ENCODE results near the gene CTSH.

CTSH gene

GRCh38 chr15:78949461-78949860, 4.6 kb upstream of the CTSH start:
- TF ChIP-seq CTCF (IDR thresholded peaks at IDR 0.05; ENCODE audit: extremely low read depth, missing control alignments) = no peak
- no peak for DNase-seq (ENCODE audit: low spot score)

- no peak for TF ChIP-seq CTCF (IDR thresholded peaks at IDR 0.05; ENCODE audit: extremely low read depth, missing control alignments)
- no peak for DNase-seq (ENCODE audit: low spot score)
These were observed 2.7 kb upstream of the CTSH start for GRCh38 chr15:78947506-78947905.

GRCh38 chr15:78946493-78946892, 1.6 kb upstream of the CTSH start:
- no peak for DNase-seq (ENCODE audit: low spot score)
- no peak for TF ChIP-seq CTCF (IDR thresholded peaks at IDR 0.05; ENCODE audit: extremely low read depth, missing control alignments)

GRCh38 chr15:78944202-78944625, 632 bp downstream of the CTSH start:
- no peak for TF ChIP-seq CTCF (IDR thresholded peaks at IDR 0.05; ENCODE audit: extremely low read depth, missing control alignments)
- no peak for DNase-seq (ENCODE audit: low spot score)

- DNase-seq (ENCODE audit: low spot score) = no peak
These were observed 1.2 kb downstream of the CTSH start for GRCh38 chr15:78943692-78944091.

GRCh38 chr15:78942741-78943140, 2.1 kb downstream of the CTSH start:
- no peak for TF ChIP-seq CTCF (IDR thresholded peaks at IDR 0.05; ENCODE audit: extremely low read depth, missing control alignments)

More at GRCh38 chr15:78943692-78944091, 1.2 kb downstream of the CTSH start:
- TF ChIP-seq CTCF (IDR thresholded peaks at IDR 0.05; ENCODE audit: extremely low read depth, missing control alignments) = no peak

GRCh38 chr15:78938658-78939488, 6.0 kb downstream of the CTSH start:
- no peak for TF ChIP-seq CTCF (IDR thresholded peaks at IDR 0.05; ENCODE audit: extremely low read depth, missing control alignments)
- DNase-seq (ENCODE audit: low spot score) = peak; percentile 67

More at GRCh38 chr15:78942741-78943140, 2.1 kb downstream of the CTSH start:
- DNase-seq (ENCODE audit: low spot score) = no peak

Data from GM20000 (cell line).